GM18951 (cell line): ENCODE data around the gene SOX18.
"Not testable (repeated sequence)": the region's sequence is repeated elsewhere in the genome, so short reads cannot be mapped to it uniquely, and the experiment has no call there.

ENCODE experiments used
- POLR2A ChIP-seq: IDR thresholded peaks from 4 replicates; pipeline ENCODE4 v1.6.1; 2011; ENCODE audit warnings: mild to moderate bottlenecking; ENCODE audit not compliant: insufficient read length, insufficient read depth; ENCODE audit errors: extremely low read depth
- in situ Hi-C: fragments of 300-500 bp; cut with MboI; formaldehyde crosslinking; loops from one replicate; pipeline ENCODE4 v1.12.0; 2022; ENCODE audit warnings: low sequenced_read_pairs, mixed read lengths, inconsistent platforms; ENCODE audit not compliant: unreplicated experiment

The SOX18 gene

DNA sequence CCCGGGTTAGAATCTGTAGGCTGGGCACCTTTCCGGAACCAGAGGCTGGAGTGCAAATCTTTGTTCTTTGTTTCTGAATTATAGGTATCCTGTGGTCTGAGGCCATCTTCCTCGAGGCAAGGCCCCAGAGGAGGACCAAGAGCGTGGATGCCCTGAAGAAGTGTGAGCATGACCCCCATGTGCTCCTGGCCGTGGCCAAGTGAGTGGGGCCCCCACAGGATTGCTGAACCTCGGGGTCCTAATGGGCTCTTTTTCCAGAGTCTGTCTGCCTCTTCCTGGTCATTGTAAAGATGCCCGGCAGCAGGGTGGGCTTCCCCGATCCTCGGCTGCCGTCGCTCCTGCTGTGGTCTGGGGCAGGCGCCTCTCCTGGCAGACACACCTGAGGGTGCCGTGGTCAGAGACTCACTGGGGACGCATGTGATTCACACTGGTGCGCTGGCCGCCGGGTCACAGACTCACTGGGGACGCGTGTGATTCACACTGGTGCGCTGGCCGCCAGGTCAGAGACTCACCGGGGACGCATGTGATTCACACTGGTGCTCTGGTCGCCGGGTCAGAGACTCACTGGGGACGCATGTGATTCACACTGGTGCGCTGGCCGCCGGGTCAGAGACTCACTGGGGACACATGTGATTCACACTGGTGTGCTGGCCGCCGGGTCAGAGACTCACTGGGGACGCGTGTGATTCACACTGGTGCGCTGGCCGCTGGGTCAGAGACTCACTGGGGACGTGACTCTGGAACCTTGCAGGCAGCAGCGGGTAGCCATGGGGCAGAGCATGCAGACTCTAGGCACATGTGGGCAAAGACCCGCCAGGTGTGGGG lies 19.9 kb downstream of the SOX18 start:
- in situ Hi-C loops = no loop called here
- TF ChIP-seq POLR2A = no peak

DNA sequence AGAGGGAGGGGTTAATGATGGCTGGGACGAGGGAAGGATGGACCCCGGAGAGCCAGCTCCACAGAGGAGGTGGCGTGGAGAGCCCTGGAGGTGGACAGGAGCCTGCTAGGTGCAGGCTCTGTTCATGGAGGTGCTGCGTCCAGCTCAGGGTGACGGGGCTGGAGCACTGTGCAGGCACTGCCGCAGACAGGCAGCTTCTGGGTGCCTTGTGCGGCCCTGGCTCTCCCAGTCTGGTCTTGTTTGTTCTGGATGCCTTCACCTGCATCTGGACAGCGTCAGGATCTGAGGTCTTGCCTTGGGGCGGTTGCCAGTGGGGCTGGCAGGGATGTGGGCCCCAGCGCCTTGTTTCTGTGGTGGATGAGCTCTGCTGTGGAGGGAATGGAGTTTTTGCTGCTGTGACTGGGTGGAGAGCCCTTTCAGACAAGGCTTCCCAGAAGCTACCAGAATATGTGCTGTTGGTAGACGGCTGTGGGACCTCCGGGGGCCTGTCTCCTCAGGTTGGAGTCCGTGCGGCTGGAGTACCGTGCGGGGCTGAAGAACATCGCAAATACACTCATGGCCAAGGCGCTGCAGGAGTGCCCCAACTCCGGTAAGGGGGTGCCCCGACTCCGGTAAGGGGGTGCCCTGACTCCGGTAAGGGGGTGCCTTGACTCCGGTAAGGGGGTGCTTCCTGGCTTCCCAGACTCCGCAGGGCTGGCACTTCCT lies 21.3 kb downstream of the SOX18 start:
- no peak for TF ChIP-seq POLR2A
- in situ Hi-C loops = no loop called here

DNA sequence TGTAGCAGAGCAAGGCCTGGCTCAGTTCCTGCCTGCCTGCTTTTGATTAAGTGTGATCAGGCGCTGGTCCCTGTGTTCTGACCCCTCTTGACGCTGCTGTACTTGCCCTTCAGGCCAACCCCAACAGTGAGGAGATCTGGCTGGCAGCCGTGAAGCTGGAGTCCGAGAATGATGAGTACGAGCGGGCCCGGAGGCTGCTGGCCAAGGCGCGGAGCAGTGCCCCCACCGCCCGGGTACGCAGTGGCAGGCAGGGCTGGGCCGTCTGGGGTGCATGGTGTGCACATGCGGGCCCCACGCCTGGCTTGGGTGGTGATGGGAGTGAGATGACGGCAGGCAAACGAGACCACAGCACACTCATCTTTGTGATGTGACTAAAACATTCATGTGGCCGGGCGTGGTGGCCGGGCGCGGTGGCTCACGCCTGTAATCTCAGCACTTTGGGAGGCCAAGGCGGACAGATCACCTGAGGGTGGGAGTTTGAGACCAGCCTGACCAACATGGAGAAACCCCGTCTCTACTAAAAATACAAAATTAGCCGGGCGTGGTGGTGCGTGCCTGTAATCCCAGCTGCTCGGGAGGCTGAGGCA lies 23.5 kb downstream of the SOX18 start:
- in situ Hi-C loops = no loop called here
- no peak for TF ChIP-seq POLR2A

DNA sequence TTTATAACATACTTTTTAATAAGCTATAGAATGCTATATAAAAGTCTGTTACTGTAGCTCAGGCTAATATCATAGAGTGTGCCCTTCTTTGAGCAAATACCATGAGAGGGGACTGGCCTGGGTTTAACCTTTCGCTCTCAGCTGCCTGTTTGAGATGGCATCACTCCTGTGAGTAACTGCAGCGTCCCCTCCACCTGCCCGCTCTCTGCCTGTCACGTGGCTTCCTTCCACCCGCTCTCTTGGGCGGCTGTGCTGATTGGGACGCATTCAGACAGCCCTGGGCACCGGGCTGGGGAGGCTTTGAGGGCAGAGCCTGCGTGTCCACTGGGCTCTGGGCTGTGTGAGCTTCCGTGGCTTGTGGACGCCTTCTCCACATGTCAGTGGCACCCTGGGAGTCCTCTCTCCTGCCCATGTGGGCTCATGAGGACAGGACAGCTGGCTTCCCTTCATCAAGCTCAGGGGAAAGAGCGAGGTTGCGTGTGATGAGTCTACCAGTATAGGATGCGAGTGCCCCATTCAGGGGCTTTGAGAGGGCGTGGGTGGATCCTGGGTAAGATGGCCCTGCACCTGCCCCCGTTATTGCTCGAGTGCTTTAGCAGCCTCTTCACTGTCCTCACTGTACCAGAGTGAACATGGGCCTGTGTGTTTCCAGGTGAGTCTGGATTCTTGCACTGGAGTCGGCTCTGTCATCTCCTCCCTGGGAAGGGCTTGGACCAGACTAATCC lies 24.2 kb downstream of the SOX18 start:
- in situ Hi-C loops = no loop called here
- no peak for TF ChIP-seq POLR2A

DNA sequence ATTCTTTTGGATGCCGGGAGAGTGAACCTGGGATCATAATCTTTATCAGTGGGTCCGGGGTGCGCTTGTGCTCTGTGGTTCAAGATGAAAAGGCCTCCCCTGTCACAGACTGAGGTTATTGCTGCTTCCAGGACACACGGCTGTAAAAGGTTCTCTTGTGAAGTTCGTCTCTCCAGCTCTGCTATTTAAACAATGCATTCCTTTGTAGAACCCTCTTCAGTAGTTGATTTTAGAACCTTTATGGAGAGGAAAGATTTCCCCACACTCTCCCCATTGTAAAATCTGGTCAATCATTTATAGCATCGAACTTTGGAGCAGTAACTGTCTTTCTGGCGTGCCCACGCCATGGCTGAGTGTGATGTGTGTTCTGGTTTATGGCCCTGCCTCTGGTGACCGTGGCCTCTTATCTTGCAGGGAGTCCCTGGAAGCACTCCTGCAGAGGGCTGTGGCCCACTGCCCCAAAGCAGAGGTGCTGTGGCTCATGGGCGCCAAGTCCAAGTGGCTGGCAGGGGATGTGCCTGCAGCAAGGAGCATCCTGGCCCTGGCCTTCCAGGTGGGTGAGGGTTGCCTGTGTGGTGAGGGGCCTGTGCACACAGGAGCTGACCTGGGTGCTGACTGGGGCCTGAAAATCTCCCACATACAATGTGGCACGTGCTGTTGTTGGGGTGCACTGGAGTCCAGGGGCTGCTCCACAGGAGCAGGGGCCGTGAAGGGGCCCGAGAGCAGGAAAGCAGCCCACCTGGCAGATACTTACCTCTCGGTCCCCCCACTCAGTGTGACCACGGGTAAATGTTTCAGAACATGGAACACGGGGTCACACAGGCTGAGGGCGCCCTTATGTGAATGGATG lies 25.1 kb downstream of the SOX18 start:
- in situ Hi-C loops = no loop called here

DNA sequence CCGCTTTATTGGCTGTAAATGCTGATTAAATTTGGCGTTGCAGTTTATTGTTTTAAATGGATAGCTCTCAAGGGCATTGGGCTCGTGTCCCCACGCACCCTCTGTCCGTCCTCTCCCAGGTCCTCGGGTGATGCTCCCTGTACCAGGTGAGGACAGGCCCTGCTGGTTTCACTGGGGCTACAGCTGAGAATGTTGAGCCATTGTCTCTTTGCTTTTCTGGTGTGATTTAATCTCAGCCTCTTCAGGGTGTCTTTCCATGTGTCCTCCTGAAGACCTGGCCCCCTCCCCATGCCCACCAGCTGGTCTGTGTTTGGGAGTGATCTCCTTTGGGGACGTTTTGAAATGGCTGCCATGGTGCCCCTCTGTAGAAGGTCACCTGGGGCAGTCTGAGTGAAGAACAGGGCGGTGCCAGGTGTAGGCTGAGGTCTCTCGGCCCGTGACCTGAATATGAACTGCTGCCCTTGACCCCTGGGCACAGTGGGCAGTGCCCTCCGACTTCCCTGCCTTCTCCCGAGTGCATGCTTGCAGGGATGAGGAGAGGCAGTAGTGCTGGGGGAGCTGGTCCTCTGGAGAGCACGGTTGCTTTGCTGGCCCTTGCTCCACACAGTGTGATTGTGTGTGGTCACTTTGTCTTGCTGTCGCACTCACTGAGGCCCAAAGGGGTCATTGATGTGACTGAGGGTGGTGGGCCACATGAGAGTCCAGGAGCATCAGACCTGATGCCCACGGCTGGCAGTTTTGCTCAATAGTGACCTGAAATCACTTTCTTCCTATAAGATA lies 25.9 kb downstream of the SOX18 start:
- no peak for TF ChIP-seq POLR2A
- in situ Hi-C loops = no loop called here

More for the DNA sequence above, 25.1 kb downstream of the SOX18 start:
- no peak for TF ChIP-seq POLR2A

DNA sequence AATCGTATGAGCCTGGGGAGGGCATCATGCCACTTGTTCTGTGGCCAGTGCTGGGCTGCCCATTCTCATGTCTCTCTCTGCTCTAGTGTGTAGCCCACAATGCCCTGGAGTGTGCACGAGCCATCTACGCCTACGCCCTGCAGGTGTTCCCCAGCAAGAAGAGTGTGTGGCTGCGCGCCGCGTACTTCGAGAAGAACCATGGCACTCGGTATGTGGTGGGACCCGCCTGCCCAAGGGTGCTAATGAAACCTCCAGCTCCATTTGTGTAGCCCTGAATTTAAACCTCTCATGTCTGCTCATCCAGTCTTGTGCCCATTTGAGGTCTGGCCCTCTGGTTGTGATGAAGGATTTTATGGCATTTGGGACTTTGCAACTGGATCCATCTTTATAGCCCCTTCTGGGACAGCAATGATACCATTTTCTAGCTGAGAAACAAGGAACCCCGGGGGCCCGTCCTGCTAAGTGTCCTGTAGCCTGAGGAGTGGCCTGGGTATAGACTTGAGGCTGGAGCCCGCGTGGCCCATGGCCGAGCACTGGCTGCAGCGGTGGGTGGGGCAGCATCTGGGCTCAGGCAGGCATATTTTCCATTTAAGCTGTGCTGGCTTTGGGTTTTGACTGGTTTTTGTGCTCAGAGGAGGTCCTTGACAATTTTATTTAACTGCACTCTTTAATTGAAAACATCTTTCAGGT lies 26.6 kb downstream of the SOX18 start:
- in situ Hi-C loops = no loop called here
- no peak for TF ChIP-seq POLR2A

DNA sequence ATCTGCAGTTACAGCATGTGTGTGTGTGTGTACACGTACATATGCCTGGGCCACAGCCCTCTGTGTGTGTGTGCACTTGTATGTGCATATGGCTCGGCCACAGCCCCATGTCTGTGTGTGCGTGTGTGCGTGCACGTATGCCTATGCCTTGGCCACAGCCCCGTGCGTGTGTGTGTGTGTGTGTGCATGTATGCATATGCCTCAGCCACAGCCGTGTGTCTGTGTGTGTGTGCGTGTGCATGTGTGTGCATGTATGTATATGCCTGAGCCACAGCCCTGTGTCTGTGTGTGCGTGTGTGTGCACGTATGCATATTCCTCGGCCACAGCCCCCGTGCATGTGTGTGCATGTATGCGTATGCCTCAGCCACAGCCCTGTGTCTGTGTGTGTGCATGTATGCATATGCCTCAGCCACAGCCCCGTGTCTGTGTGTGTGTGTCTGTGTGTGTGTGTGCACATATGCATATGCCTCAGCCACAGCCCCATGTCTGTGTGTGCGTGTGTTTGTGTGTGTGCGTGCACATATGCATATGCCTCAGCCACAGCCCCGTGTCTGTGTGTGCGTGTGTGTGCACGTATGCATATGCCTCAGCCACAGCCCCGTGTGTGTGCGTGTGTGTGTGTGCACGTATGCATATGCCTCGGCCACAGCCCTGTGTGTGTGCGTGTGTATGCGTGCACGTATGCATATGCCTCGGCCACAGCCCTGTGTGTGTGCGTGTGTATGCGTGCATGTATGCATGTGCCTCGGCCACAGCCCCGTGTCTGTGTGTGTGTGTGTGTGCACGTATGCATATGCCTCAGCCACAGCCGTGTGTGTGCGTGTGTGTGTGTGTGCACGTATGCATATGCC lies 28.1 kb downstream of the SOX18 start:
- TF ChIP-seq POLR2A = no peak

DNA sequence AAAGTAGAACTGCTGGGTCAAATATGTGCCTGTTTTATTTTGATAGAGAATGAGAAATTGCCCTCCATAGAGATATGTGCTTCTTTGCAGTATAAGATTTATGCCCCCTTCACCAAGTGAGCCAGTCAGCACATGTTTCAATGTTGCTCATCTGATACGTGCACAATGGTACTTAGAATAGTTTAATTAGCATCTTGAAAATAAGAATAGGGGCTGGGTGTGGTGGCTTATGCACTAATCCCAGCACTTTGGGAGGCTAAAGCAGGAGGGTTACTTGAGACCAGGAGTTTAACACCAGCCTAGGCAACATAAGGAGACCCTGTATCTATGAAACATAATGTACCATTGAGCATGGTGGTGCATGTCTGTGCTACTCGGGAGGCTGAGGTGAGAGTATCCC lies 33.8 kb downstream of the SOX18 start:
- in situ Hi-C loops = no loop called here
- TF ChIP-seq POLR2A = no peak

More for the DNA sequence above, 28.1 kb downstream of the SOX18 start:
- in situ Hi-C loops = no loop called here

DNA sequence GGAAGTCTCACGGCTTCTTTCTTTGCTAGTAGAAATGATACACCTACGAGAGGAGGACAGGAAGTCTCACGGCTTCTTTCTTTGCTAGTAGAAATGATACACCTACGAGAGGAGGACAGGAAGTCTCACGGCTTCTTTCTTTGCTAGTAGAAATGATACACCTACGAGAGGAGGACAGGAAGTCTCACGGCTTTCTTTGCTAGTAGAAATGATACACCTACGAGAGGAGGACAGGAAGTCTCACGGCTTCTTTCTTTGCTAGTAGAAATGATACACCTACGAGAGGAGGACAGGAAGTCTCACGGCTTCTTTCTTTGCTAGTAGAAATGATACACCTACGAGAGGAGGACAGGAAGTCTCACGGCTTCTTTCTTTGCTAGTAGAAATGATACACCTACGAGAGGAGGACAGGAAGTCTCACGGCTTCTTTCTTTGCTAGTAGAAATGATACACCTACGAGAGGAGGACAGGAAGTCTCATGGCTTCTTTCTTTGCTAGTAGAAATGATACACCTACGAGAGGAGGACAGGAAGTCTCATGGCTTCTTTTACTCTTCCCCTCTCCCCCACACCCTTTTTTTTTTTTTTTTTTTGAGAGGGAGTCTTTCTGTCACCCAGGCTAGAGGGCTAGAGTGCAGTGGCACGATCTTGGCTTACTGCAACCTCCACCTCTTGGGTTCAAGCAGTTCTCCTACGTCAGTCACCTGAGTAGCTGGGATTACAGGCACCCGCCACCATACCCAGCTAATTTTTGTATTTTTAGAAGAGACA lies 36.9 kb downstream of the SOX18 start:
- in situ Hi-C loops = not testable (repeated sequence)
